ENCODE data around the gene PER2.

The PER2 gene

GRCh38 chr2:238225911-238226697, 62.3 kb downstream of the PER2 start (continued):
- TF ChIP-seq, protein P1, sequence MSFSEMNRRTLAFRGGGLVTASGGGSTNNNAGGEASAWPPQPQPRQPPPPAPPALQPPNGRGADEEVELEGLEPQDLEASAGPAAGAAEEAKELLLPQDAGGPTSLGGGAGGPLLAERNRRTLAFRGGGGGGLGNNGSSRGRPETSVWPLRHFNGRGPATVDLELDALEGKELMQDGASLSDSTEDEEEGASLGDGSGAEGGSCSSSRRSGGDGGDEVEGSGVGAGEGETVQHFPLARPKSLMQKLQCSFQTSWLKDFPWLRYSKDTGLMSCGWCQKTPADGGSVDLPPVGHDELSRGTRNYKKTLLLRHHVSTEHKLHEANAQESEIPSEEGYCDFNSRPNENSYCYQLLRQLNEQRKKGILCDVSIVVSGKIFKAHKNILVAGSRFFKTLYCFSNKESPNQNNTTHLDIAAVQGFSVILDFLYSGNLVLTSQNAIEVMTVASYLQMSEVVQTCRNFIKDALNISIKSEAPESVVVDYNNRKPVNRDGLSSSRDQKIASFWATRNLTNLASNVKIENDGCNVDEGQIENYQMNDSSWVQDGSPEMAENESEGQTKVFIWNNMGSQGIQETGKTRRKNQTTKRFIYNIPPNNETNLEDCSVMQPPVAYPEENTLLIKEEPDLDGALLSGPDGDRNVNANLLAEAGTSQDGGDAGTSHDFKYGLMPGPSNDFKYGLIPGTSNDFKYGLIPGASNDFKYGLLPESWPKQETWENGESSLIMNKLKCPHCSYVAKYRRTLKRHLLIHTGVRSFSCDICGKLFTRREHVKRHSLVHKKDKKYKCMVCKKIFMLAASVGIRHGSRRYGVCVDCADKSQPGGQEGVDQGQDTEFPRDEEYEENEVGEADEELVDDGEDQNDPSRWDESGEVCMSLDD (tag by site-specific recombination; IDR thresholded peaks at IDR 0.05) = no peak
- TF ChIP-seq, protein P2, sequence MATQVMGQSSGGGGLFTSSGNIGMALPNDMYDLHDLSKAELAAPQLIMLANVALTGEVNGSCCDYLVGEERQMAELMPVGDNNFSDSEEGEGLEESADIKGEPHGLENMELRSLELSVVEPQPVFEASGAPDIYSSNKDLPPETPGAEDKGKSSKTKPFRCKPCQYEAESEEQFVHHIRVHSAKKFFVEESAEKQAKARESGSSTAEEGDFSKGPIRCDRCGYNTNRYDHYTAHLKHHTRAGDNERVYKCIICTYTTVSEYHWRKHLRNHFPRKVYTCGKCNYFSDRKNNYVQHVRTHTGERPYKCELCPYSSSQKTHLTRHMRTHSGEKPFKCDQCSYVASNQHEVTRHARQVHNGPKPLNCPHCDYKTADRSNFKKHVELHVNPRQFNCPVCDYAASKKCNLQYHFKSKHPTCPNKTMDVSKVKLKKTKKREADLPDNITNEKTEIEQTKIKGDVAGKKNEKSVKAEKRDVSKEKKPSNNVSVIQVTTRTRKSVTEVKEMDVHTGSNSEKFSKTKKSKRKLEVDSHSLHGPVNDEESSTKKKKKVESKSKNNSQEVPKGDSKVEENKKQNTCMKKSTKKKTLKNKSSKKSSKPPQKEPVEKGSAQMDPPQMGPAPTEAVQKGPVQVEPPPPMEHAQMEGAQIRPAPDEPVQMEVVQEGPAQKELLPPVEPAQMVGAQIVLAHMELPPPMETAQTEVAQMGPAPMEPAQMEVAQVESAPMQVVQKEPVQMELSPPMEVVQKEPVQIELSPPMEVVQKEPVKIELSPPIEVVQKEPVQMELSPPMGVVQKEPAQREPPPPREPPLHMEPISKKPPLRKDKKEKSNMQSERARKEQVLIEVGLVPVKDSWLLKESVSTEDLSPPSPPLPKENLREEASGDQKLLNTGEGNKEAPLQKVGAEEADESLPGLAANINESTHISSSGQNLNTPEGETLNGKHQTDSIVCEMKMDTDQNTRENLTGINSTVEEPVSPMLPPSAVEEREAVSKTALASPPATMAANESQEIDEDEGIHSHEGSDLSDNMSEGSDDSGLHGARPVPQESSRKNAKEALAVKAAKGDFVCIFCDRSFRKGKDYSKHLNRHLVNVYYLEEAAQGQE (tag by site-specific recombination; IDR thresholded peaks at IDR 0.05) = no peak
- no peak for TF ChIP-seq ZNF426 (tag by site-specific recombination; IDR thresholded peaks at IDR 0.05)
- no peak for TF ChIP-seq BCL11A (tag by site-specific recombination; IDR thresholded peaks at IDR 0.05; ENCODE audit: low read depth)
- no peak for TF ChIP-seq ELK4 (IDR thresholded peaks at IDR 0.05; ENCODE audit: borderline replicate concordance, low read depth, low read length)

- no peaks in the 10 kb centered on the region for H3K36me3 ChIP-seq (ENCODE audit: control insufficient read depth in 2 of 2, insufficient read depth in 1 of 2, low read length in 2 of 2)
- CTCF ChIA-PET = no interaction called here
- no peaks in the 10 kb centered on the region for H3K9me3 ChIP-seq (ENCODE audit: control insufficient read depth, insufficient read depth, low read depth, low read length)
- no peaks in the 10 kb centered on the region for H3K4me1 ChIP-seq (ENCODE audit: control insufficient read depth, insufficient read depth, low read length)
- H3K4me3 ChIP-seq (ENCODE audit: low read depth, low read length) = no peak overlapping the region
- POLR2A ChIA-PET = no interaction called here
- no peak overlapping the region for H3K27ac ChIP-seq (ENCODE audit: extremely low read depth, low read depth, low read length)
- TF ChIP-seq BCL11A (tag by site-specific recombination; IDR thresholded peaks at IDR 0.05; ENCODE audit: low read depth) (no peak), ZNF792 (tag by site-specific recombination; IDR thresholded peaks at IDR 0.05) (no peak), EGR2 (tag by site-specific recombination; IDR thresholded peaks at IDR 0.05; ENCODE audit: low read depth) (no peak), ZNF624 (tag by site-specific recombination; IDR thresholded peaks at IDR 0.05) (no peak), ZNF777 (tag by site-specific recombination; IDR thresholded peaks at IDR 0.05; ENCODE audit: borderline replicate concordance) (no peak), ZNF221 (tag by site-specific recombination; IDR thresholded peaks at IDR 0.05; ENCODE audit: borderline replicate concordance) (no peak), ATF2 (tag by site-specific recombination; IDR thresholded peaks at IDR 0.05; ENCODE audit: low read depth) (no peak), ZNF548 (tag by site-specific recombination; IDR thresholded peaks at IDR 0.05) (no peak), ZNF112 (tag by site-specific recombination; IDR thresholded peaks at IDR 0.05) (no peak), ZNF175 (tag by site-specific recombination; IDR thresholded peaks at IDR 0.05) (no peak), ZBTB6 (tag by site-specific recombination; IDR thresholded peaks at IDR 0.05) (no peak)
- TF ChIP-seq, protein P2 (tag by site-specific recombination; IDR thresholded peaks at IDR 0.05) = no peak
- TF ChIP-seq, protein P3, sequence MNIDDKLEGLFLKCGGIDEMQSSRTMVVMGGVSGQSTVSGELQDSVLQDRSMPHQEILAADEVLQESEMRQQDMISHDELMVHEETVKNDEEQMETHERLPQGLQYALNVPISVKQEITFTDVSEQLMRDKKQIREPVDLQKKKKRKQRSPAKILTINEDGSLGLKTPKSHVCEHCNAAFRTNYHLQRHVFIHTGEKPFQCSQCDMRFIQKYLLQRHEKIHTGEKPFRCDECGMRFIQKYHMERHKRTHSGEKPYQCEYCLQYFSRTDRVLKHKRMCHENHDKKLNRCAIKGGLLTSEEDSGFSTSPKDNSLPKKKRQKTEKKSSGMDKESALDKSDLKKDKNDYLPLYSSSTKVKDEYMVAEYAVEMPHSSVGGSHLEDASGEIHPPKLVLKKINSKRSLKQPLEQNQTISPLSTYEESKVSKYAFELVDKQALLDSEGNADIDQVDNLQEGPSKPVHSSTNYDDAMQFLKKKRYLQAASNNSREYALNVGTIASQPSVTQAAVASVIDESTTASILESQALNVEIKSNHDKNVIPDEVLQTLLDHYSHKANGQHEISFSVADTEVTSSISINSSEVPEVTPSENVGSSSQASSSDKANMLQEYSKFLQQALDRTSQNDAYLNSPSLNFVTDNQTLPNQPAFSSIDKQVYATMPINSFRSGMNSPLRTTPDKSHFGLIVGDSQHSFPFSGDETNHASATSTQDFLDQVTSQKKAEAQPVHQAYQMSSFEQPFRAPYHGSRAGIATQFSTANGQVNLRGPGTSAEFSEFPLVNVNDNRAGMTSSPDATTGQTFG (tag by site-specific recombination; IDR thresholded peaks at IDR 0.05; ENCODE audit: borderline replicate concordance) = no peak
Measured at GRCh38 chr2:238225121-238225520, 63.3 kb downstream of the PER2 start.

Measured in HEK293 (cell line).